GM12875 (cell line): Measurements from ENCODE around the gene LDLRAD3.

Source experiments
- H3K4me3 ChIP-seq: one replicate; pipeline ENCODE4 v1.5.1; 2011; ENCODE audit warnings: low read depth, low read length, control low read depth
- CTCF ChIP-seq: IDR thresholded peaks from 2 replicates; pipeline ENCODE4 v1.5.1; 2011; ENCODE audit warnings: low read depth, mild to moderate bottlenecking, control low read depth, inconsistent platforms, low read length, moderate library complexity, borderline replicate concordance; ENCODE audit not compliant: insufficient read depth

Gene LDLRAD3

DNA sequence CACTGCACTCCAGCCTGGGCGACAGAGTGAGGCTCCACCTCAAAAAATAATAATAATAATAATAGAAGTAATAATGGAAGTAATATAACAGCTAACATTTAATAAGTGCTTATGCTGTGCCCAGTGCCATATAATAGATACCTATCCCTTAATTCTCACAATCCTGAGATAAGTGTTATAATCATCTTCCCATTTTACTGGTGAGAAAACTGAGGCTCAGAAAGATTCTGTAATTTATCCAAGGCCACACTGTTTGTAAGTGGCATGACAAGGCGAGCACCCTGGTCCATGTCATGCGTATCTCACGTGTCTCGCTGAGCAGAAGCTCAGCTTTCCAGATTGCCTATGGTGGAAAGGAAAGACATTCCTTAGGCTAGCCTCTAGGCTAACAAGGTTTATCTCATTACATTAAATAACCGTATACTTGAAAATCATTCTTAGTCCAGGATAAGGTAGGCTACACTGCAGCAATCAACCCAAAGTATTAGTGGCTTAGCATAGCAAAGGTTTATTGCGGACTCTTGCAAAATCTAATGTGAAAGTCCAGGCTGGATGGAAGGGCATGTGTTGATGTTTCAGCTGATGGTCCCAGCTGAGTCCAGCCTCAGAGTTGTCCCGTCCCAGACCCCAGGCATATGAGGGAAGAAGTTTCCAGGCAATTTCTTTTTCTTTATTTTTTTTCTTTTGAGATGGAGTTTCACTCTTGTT, 15.0 kb upstream of the LDLRAD3 start:
- TF ChIP-seq CTCF: no peak
- no peak overlapping the region for H3K4me3 ChIP-seq

GRCh38 chr11:35930466-35930865, 13.4 kb upstream of the LDLRAD3 start:
- TF ChIP-seq CTCF: no peak

GRCh38 chr11:35932121-35932520, 11.7 kb upstream of the LDLRAD3 start:
- no peak for TF ChIP-seq CTCF
- H3K4me3 ChIP-seq: no peak overlapping the region

More at GRCh38 chr11:35930466-35930865, 13.4 kb upstream of the LDLRAD3 start:
- H3K4me3 ChIP-seq: no peak overlapping the region

GRCh38 chr11:35932681-35933319, 11.1 kb upstream of the LDLRAD3 start:
- TF ChIP-seq CTCF: no peak

GRCh38 chr11:35933320-35933871, 10.5 kb upstream of the LDLRAD3 start:
- TF ChIP-seq CTCF: no peak
- H3K4me3 ChIP-seq: no peak overlapping the region

More at GRCh38 chr11:35932681-35933319, 11.1 kb upstream of the LDLRAD3 start:
- no peak overlapping the region for H3K4me3 ChIP-seq

- H3K4me3 ChIP-seq: no peak overlapping the region
- no peak for TF ChIP-seq CTCF
Observed at GRCh38 chr11:35934271-35934670, 9.6 kb upstream of the LDLRAD3 start.
